ENCODE measurements around the gene HID1. TPM values are rescaled to one million over a fixed set of nuclear protein-coding genes. Genes with fewer than 3 reads are reported as not detected.

Gene HID1
- total and polyA plus RNA-seq, 9 of the 15 experiments (the other 6 are each of a cell fraction or from before 2014, with no cell fraction given), result 0.14 to 2.1 (median 0.54) TPM; not detected in 2

GRCh38 chr17:74951065-74951464, 21.5 kb downstream of the HID1 start (continued):
- no peak for TF ChIP-seq NFYB (IDR thresholded peaks at IDR 0.05; ENCODE audit: extremely low read depth, insufficient read length)
- TF ChIP-seq RAD21 (CRISPR knock-in tag; conservative IDR thresholded peaks at IDR 0.05 in 1 of 2, IDR thresholded peaks at IDR 0.05 in 1 of 2), result no peak
- no peak for TF ChIP-seq MITF (IDR thresholded peaks at IDR 0.05)
- TF ChIP-seq DPF2 (IDR thresholded peaks at IDR 0.05), result no peak

- Histone ChIP-seq H3K4me2 (ENCODE audit: insufficient read depth, low read length) (no peak overlapping the region), H3K9me3 (replicated peaks; ENCODE audit: control insufficient read depth, insufficient read depth, low read depth, low read length) (no peaks in the 10 kb centered on the region), H3K4me3 (no peak overlapping the region), H3K27me3 (ENCODE audit: control insufficient read depth in 2 of 2, insufficient read depth in 2 of 2, low read length in 2 of 2) (peaks cover 19 to 57% of the 10 kb centered on the region in 2 experiments), H2AFZ (ENCODE audit: low read depth, low read length) (no peak overlapping the region), H3K27ac (ENCODE audit: extremely low read depth, low read depth, low read length) (no peak overlapping the region), H3K9ac (ENCODE audit: insufficient read depth in 1 of 2, low read depth in 2 of 2, low read length in 2 of 2) (peak overlapping the region in 1 of 2 experiments; percentile 76; a peak in 1 of 4 replicates), H4K20me1 (replicated peaks; ENCODE audit: control insufficient read depth, insufficient read depth, low read length) (no peaks in the 10 kb centered on the region), H3K36me3 (ENCODE audit: control insufficient read depth, insufficient read depth, low read length) (no peaks in the 10 kb centered on the region), H3K79me2 (ENCODE audit: control insufficient read depth, insufficient read depth, low read length) (no peaks in the 10 kb centered on the region), H3K9me1 (ENCODE audit: control insufficient read depth, insufficient read depth, low read length) (no peaks in the 10 kb centered on the region), H3K4me1 (replicated peaks in 1 of 2; ENCODE audit: control insufficient read depth in 2 of 2, insufficient read depth in 2 of 2, low read length in 2 of 2) (peaks cover 0 to 37% of the 10 kb centered on the region in 2 experiments; a peak in 3 of 5 replicates)
- intact Hi-C loops (cut with micrococcal nuclease) (no loop called here), in situ Hi-C loops (cut with MboI) (no loop called here)
- POLR2A ChIA-PET, result interaction anchor here (1.4 to 1.5 kb wide), 2 partner anchors 11 to 28 kb away, joined by 3 to 5 read pairs; partner anchors contain the start of gene USH1G
- peak; percentile 20; the same call in 2 of the 3 replicates for ATAC-seq
- no TSS peak for BruUV-seq (replicated peaks)
- DNase-seq (ENCODE audit: extremely low read depth in 1 of 4, low spot score in 3 of 4), result no peak
- 10% methylated on average over 4 of the region's 8 CpGs for WGBS (ENCODE audit: insufficient coverage, low coverage, missing lambda C conversion rate)
- CTCF ChIA-PET (ENCODE audit: low intra/inter-chr PET ratio), result interaction anchor here (0.9 kb wide), 1 partner anchor 108 kb away, joined by 3 read pairs; no protein-coding TSS in a partner anchor
- FAIRE-seq, result no peak
- TF ChIP-seq ZBTB8A (IDR thresholded peaks at IDR 0.05; ENCODE audit: partially characterized antibody) (no peak), NFE2 (IDR thresholded peaks at IDR 0.05; ENCODE audit: low read depth) (no peak), PTTG1 (tag; IDR thresholded peaks at IDR 0.05; ENCODE audit: low read depth) (no peak), SMAD2 (IDR thresholded peaks at IDR 0.05; ENCODE audit: low read depth, low read length) (no peak), HDAC6 (IDR thresholded peaks at IDR 0.05; ENCODE audit: low read depth, low read length) (no peak), U2AF2 (optimal IDR thresholded peaks at IDR 0.05; ENCODE audit: low read depth, low read length) (no peak), GABPB1 (CRISPR knock-in tag; IDR thresholded peaks at IDR 0.05) (no peak), NELFE (IDR thresholded peaks at IDR 0.05; ENCODE audit: insufficient read depth, insufficient read length) (no peak), SIRT6 (IDR thresholded peaks at IDR 0.05; ENCODE audit: low read depth, low read length) (no peak), IRF2 (CRISPR knock-in tag; IDR thresholded peaks at IDR 0.05) (no peak)
Measured at GRCh38 chr17:74950207-74950606, 22.4 kb downstream of the HID1 start.
